HG02981 (cell line): ENCODE data around the gene ARHGAP4.

ENCODE experiments used
- ATAC-seq: cut with Tn5 transposase; IDR thresholded peaks from one replicate; pipeline ENCODE4 v1.9.1; 2021; ENCODE audit warnings: mild to moderate bottlenecking, moderate library complexity; ENCODE audit not compliant: unreplicated experiment

ARHGAP4 gene

DNA sequence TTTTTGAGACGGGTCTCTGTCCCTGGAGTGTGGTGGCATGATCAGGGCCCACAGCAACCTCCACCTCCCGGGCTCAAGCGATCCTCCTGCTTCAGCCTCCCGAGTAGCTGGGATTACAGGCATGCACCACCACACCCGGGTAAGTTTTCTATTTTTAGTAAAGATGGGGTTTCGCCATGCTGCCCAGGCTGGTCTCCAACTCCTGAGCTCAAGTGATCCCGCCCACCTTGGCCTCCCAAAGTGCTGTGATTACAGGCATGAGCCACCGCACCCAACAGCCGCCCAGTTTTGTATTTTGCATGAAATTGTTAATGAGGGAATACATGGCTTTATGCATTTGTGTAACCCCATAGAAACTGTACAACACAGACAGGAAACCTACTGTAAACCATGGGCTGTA lies 2.8 kb upstream of the ARHGAP4 start:
- no peak for ATAC-seq

DNA sequence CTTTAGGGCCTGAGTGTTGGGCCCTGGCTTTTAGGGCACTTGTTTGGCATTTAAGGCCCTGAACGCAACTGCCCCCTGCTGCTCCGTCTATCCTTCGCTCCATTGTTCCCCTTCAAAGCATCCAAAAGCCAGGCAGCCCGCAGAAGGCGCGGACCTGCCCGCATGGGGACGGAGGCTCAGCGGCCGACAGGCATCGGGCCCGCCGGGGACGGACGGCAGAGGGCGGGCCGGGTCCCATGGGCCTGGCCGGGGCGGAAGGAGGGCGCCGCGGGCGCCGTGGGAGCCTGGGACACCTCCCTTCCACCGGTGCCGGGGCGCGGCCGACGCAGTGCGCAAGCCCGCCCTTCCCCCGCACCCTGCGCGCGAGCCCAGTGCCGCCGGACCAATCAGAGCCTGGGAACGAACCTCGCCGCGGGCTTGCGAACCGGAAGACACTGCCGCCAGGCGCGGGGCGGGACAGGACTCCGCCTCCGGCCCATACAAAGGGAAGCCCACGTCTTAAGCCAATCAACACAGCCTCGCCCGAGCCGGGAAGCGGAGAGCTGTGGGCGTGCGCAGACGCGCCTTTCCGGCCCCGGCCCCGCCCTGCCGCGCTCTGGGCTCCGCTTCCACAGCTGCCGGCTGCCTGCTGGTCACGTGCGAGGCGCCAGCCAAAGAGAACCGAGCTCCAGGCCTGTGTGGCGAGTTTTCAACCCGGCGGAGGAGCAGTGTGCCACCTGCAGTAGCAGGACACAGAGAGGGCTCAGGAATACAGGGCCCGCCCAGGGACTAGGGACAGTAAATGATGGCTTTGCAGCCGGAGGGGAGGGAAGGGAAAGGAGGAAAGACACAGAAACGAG lies 2.1 kb upstream of the ARHGAP4 start:
- ATAC-seq, result peak; percentile 69

DNA sequence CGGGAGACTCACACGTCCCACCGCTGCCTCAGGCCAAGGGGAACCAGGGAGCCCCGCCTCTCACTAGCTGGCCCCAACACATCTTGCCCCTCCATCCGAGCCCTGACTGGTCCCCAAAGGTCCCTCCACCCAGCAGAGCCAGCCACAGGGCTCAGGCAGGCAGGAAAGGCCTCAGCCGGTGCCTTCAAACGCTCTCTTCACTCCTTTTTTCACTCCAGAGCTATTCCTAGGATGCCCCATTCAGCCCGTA lies 1.5 kb upstream of the ARHGAP4 start:
- ATAC-seq, result no peak

DNA sequence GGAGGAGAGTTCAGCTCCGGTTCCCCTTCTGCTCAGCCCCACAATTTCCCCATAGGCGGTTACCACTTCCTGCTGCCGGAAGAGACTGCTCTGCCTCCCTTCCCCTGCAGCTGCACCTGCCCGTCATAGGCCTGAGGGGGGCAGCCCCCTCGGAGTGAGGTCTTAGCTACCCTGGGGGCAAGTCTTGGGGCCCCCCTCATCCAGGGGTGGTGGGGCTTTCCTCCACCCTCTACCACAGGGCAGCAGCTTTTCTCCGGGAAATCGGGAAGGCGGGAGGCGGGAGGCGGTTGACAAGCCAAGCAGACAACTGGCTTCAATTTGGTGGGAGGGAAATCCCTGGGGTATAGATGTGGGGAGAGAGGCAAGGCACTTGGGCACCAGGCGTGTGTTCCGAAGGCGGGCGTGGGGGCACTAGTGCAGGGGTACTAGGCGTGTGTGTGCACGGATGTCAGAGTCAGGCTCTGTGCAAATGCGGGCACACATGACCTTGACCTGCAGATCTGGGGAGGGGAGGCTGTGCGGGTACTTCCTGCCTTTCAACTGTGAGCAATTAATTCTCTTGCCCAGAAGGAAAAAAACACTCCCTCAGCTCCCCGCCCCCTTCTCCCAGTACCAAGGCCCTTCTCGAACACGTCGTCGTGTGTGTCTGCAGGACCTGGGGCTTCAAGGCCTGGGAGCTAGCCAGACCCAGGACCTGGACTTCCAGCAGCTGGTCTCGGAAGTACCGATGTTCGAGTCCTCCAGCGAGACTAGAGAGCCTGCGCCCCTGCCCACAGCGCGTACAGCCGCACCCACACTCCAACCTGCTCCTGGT lies 1.0 kb upstream of the ARHGAP4 start:
- peak; percentile 45 for ATAC-seq

DNA sequence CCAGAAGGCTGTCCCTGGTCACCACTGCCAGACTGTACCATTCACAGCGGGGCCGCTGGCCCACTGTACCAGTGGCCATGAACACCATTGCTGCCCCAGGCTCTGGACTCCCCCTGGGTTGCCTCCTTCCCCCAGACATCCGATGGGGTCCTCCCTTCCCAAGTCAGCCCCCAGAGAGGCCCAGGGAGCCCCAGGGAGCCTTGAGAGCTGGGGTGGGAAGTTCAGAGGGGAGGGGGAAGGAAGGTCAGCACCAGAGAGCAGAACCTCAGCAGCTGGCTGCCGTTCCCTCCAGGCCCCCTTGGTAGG lies 441 bp upstream of the ARHGAP4 start:
- no peak for ATAC-seq

DNA sequence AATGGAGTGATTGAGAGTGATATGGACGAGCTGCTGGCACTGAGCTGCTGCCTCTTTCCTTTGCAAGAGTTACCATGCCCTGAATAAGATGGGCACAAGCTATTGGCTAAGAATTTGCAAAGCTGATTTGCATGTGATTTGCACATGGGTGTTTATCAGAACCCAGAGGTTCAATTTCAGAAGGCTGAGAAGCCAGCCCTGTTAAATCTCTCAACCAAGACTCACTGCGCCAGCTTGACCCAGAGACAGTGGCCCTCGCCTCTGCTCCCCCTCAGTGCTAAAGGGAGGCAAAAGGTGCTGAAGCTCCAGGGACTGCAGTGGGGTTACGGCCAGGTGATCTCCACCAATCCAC lies 701 bp downstream of the ARHGAP4 start:
- no peak for ATAC-seq

DNA sequence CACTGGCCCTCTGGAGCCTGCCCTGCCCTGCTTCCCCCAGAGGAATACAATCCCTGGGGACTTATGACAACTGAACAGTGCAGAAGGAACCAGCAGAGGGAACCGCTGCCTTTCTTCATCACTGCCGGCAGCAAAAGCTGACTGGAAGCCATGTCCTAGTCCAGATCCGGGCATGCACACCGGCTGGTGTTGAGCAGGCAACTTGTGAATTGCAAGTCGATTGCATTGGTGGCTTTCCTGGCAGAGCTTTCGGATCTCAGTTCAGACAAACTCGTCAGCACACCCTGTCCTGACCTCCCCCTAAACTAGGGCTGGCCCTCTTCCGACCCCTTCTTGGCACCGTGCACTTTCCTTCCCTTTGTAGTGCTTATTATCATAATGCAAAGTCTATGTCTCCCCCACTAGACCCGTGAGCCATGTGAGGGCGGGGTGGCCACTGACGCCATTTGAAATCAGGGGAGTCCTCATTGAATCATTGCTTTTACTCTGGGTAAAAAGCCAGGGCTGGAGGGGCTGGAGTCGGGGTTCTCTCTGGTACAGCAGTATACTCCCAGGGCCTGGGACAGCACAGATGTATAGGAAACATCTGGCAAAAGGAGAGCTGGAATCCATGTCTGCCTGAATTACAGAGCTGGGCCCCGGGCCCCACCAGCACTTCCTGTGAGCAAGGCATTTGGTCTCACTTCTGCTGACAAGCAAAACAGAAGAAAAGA lies 1.8 kb downstream of the ARHGAP4 start:
- no peak for ATAC-seq

DNA sequence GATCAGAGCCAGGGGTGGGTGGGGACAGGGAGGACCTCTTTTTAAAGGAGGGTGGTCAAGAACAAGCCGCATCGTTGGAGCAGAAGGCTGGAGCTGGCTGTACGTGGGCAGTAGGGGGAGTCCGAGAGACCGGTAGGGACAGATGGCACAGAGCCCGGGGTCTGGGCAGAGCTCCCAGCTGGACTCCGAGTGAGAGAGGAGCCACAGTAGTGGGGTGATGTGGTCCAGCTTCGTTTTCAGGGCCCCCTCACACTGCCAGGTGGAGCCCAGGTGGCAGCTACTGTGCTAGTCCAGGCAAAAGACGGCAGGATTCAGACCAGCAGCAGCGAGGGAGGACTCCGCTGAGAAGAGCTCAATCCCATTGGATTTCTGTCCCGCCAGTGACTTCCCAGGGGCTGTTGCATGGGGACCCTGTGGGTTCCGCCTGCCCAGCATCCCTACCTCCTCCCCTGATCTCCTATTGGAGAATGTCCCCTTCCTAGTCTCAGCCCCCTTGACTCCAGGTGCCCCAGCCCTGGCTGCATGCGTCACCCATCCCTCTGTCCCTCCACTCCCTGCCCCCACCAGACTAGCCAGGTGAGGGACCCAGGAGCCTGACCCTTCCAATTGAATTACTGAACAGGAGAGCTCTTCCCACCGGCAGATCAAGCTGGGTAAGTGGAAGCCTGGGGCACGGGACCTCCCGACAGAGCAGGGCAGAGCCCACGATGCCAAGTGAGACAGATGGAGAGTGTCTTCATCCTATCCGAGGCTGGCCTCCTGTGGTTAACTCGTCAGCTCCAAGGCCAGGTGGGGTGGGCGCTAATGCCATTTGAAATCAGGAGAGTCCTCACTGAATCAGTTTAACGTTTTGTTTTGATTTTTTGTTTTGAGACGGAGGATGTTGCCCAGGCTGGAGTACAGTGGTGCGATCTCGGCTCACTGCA lies 2.9 kb downstream of the ARHGAP4 start:
- no peak for ATAC-seq

DNA sequence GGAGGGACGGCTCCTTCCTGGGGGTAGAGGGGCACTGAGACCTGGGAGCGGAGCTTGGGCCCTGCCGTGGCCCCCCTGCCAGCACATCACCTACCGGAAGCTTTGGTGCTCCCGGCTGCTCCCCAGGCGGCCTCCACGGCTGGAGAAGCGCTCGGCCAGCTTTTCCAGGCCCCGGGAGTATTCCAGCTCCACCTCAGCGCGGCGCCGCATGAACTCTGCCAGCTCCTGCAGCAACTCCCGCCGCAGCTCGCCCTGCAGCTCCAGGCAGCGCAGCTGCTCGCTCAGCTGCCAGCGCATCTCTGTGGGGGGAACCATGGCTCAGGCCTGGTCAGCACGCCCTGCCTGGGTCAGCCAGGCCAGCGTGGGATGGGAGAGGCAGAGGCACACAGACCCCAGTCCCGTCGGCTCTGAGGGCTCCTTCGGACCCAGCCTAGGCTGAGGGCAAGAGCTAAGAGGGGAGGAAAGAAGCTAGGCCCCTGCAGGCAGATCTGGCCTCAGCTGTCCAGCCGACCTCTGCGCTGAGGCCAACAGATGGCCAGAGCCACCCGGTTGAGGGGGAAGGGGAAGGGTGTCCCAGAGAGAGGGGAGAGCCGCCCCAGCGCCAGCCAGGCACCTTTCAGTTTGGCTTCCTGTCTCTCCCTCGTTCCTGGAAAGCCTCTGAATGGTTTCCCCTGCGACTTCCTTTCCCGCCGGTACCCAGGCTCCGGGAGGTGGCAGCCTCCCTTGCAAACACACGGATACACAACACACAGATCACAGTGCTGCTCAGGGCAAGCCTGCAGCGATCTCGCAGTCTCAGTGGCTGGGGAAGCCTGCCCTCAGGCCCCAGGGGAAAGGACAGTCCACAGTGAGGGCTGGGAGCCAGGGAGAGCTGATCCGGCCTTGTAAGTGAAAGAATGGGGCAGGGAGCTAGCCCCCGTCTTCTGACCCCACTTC lies 4.3 kb downstream of the ARHGAP4 start:
- ATAC-seq, result no peak

DNA sequence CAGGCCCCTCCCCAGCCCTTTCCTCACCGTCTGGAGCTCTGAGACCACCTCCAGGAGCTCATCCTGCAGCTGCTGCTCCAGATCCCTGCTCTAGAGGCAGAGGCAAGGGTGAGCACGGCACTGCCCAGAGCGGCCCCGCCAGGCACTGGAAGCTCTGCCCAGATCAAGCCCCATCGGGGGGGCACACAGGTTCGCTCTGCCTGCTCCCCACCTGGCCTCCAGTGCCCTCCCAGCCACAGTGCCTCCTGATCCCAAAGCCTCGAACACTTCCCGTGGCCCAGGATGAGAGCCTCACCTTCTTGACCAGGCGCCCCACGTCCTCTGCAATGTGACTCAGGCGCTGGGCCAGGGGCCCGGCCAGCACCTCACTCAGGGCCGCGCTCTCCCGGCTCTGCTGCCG lies 5.0 kb downstream of the ARHGAP4 start:
- no peak for ATAC-seq

DNA sequence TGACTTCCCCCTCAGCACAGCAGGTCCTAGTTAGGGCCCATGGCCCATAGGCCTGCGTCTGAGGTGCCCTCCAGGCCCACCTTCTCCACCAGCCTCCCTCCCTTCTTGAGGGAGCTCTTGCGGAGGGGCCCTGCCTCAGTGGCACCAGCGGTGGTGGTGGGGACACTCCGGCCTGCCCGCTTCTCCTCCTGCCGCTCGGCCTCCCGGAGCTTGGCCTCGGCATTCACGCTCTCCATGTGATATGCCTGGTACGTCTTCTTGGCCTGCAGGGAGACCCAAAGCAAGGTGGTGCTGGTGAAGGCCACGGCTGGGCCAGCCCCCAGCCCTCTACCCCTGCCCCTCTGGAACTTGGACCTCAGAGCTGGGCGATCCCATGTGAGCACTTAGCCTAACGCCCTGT lies 5.5 kb downstream of the ARHGAP4 start:
- ATAC-seq, result no peak

DNA sequence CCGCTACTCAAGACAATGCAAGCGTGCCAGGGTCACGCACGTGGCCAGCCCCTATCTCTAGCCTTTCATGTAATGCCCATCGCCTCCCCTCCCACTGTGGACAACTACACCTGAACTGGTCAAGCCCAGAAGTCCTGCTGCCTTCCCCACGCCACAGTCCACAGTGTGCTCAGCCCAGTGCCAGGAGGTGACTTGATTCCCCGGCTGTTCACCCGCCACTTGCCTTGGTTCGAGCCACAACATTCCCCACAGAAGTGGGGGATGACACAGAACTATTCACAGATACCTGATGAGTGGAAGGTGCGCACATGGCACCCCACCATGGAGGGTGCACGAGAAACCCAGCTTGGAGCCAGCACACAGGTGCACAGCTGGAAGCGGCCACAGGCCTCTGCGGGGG lies 6.8 kb downstream of the ARHGAP4 start:
- no peak for ATAC-seq

DNA sequence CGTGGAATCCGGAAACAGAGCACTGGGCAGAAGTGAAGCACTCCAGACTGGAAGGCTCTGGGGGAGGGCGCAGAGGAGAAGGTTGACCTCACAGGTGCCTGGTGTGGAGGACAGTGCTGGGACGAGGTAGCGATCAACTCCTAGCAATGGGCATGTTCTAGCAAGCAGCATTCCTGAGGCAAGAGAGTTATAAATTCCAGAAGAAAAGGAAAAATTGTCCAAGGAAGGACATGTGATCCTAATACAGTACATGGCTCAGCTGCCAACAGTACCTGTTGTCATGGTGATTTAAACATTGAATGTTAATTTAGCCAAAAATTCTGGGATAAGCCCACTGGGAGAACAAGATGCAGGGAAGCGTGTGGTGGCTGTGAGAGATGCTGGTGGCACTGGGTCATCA lies 8.2 kb downstream of the ARHGAP4 start:
- no peak for ATAC-seq

DNA sequence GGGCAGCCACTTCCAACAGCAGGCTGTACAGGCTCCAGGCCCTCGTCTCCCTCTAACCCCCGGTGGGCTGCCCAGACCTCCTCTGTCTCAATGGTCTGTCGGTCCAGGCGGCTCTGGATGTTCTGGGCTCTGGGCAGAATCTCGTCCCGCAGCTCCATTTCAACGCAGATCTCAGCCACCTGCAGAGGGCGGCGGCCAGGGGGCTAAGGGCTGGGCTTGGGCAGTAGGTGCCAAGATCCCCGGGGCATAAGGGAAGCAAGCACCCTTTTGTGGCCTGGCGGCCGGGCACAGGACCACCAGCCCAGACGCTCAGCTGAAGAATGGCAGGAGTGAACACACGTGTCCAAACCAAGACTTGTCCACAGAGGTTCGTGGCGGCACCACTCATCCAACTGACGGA lies 12.4 kb downstream of the ARHGAP4 start:
- no peak for ATAC-seq

DNA sequence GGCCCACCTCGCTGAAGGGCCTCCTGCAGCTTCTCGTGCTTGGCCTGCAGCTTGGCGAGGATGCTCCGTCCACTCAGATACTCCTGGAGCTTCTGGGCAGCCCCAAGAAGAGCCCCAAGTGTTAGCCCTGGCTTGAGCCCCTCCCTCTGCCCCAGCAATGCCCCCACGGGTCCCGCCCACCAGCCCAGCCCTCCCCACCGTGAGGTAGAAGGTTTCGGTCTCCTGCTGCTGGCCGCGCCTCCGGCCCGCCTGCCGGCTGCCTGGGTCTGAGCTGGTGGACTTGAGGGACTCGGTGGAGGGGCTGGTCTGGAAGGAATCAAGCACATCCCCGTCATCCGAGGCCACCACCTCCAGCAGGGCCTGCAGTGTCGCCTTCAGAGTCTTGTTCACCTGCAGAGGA lies 12.9 kb downstream of the ARHGAP4 start:
- no peak for ATAC-seq

DNA sequence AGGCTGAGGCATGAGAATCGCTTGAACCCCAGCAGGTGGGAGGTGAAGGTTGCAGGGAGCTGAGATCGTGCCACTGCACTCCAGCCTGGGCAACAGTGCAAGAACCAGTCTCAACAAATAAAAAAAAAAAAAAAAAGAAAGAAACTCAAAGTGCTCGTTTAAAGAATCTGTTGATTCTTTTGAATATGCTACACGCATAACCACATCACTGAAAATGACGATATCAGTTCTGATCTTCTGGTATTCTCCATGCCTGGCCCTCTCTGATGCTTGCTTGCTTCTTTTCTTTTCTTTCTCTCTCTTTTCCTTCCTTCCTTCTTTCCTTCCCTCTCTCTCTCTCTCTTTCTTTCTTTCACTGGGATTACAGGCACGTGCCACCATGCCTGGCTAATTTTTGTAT lies 14.3 kb downstream of the ARHGAP4 start:
- ATAC-seq, result no peak

DNA sequence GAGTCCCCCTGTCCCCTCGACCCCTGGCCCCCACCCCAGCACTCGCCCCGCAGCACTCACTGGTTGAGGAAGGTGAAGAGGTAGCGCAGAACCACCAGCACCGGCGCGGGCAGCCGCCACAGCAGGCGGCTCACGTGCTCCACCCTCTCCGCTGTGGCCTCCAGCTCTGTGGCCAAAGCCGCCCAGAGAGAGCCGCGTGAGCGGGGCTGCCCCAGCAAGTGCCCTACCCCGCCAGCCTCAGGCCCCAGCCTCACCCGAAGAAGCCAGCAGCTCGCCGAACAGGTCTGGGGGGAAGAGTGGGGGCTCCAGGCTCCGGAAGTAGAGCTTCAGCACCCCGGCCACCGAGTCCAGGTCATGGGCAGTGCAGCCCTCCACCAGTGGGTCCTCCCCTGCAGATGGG lies 15.6 kb downstream of the ARHGAP4 start:
- ATAC-seq, result no peak

DNA sequence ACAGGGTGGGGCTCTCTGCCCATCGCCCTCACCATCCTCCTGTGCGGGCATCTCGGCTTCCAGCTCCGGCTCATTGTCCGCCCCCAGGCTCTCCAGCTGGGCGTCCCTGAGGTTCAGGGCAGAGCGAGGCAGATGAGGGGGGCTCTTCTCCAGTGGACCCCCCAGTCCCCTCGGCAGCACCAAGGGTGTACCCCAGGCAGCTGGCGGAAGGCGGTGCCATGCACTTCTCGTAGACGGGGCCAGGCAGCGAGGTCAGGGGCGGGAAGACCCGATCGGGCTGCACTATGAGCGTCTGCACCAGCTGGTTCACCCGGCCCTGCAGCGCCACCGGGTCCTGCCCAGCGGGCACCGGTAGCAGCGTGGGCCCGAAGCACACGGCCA lies 16.1 kb downstream of the ARHGAP4 start:
- ATAC-seq, result no peak

DNA sequence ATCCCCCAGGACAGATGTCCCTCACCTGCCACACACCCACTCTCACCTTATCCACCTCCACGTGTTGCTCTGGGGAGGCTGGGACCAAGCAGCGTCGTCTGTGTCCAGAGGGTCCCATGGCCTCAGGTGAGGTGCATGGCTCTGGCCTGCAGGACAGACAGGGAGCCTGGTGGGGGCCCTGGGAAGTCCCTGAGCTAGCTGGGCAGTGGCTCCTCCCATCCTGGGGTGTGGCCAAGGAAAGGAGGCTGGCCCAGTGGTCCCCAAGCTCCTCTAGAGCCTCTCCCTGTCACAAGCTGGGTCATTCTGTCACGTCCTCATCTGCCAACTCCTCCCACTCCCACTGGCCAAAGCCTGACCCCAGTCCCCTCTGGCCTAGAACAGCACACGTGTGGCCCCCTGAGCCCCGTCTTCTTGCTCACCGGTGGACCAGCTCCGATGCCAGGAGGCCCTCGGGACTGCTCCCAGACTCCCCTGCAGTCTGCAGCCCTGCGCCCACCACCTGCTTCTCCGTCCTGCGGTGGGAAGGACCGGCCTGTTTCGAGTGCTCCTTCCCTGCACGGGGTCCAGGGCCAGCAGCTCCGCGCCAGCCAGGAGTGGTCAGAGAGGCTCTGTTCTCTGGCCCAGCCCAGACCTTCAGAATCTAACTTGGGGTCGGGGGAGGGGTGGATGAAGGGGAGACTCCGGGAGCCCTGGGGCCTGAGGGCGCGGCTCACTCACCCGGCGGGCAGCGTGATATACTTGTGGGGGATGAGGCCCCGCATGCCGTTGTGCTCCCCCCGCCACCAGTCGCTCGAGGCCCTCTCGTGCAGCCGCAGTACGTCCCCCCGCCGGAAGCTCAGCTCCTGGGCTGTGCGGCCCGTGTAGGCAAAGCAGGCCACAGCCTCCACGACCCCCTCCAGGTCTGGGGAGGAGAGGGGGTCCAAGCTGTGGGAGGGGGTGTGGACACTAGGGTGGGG lies 16.8 kb downstream of the ARHGAP4 start:
- no peak for ATAC-seq
